Measurements from ENCODE around the gene HSPA14.
A peak's percentile ranks its signal among the peaks of the same experiment; 100 is the strongest.
"Not testable (repeated sequence)": the region's sequence is repeated elsewhere in the genome, so short reads cannot be mapped to it uniquely, and the experiment has no call there.

Gene HSPA14

GRCh38 chr10:14878266-14879123 lies 40.4 kb downstream of the HSPA14 start, which contains the start of gene SUV39H2:
SUV39H2 (plus strand) TSS chr10:14878866; CDS start chr10:14878889, 23 bp downstream.
- DNase-seq (ENCODE audit: low read depth, low spot score) = peak; percentile 87
- H3K4me3 ChIP-seq (ENCODE audit: low read length) = peak within 1 kb of the TSS; percentile 92

GRCh38 chr10:14879124-14879927 lies 41.2 kb downstream of the HSPA14 start:
- peak overlapping the region; percentile 63 for H3K4me3 ChIP-seq (ENCODE audit: low read length)
- no peak for DNase-seq (ENCODE audit: low read depth, low spot score)

DNA sequence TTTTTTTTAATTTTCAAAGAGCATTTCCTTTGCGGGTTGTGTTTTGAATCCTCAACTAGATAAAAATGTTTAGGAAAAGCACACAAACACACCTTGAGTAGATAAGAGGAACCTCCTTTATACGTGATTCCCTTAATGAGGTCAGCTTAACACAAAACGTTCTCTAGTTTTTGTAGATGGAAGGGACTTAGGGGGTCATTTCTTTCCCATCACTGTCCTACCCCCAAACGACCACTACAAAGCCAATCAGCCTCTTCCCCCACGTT lies 41.8 kb downstream of the HSPA14 start:
- peak overlapping the region; percentile 63 for H3K4me3 ChIP-seq (ENCODE audit: low read length)
- no peak for DNase-seq (ENCODE audit: low read depth, low spot score)

DNA sequence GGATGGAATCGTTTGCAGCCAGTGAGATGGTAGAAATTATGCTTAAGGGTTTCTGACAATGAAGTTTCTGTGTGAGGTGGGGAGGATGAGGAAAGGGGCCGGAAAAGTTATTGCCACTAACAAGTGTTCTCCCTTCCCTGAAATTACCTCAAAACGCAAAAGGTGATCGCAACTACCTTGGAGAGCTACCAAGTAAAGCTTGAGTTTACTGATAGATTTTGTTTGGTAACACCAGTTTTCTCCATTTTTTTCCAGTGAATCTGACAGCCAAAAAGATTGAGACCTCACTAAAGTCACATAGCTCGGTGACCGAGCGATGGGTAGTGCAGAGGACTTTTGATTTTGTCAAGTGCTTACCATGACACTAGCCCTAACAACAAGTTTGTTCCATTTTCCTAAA lies 42.1 kb downstream of the HSPA14 start:
- no peak for DNase-seq (ENCODE audit: low read depth, low spot score)

GRCh38 chr10:14884082-14884481 lies 46.0 kb downstream of the HSPA14 start:
- no peak for DNase-seq (ENCODE audit: low read depth, low spot score)
- no peak overlapping the region for H3K4me3 ChIP-seq (ENCODE audit: low read length)

More for the DNA sequence above, 42.1 kb downstream of the HSPA14 start:
- H3K4me3 ChIP-seq (ENCODE audit: low read length) = peak overlapping the region; percentile 63

GRCh38 chr10:14889318-14889717 lies 51.2 kb downstream of the HSPA14 start:
- H3K4me3 ChIP-seq (ENCODE audit: low read length) = no peak overlapping the region
- DNase-seq (ENCODE audit: low read depth, low spot score) = no peak

DNA sequence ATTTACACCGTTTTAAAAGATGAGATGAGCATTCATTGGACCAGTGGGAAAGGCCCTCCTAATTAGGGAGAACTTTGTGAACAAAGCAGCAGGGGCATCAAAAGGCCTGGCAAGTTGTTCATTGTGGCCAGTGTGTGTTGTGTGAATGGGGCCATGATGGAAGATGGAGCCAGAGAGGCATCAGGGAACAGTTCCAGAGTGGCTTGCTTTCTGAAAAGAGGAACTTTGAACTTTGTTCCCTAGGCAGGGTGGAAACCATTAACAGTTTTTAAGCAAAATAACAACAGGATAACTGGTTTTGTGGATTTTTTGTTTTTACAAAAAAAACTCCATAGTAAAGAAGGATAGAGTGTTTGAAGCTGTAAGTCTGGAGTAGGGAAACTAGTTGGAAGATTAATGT lies 53.0 kb downstream of the HSPA14 start:
- no peak overlapping the region for H3K4me3 ChIP-seq (ENCODE audit: low read length)
- no peak for DNase-seq (ENCODE audit: low read depth, low spot score)

- H3K4me3 ChIP-seq (ENCODE audit: low read length) = no peak overlapping the region
- peak; percentile 25 for DNase-seq (ENCODE audit: low read depth, low spot score)
Measured at GRCh38 chr10:14904316-14904732, 66.2 kb downstream of the HSPA14 start.

DNA sequence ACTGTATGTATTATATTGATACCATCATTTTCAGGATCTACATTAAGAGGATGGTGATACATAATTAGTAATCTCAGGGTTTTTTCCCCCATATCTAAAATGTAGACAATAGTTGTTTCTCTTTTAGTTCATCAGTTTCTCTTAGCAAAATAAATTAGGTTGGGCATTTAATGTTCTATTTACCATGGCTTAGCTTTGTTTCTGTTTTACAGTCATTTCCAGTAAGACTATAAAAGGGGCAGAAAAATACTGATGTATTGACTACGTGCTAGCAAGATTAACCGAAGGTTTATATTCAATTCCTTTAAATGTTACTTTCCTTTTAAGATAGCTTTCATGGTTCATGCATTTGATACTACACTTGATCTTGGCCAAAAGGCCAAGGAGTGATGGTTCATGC lies 66.8 kb downstream of the HSPA14 start:
- no peak for DNase-seq (ENCODE audit: low read depth, low spot score)
- no peak overlapping the region for H3K4me3 ChIP-seq (ENCODE audit: low read length)

GRCh38 chr10:14905890-14906289 lies 67.8 kb downstream of the HSPA14 start:
- DNase-seq (ENCODE audit: low read depth, low spot score) = peak; percentile 14
- no peak overlapping the region for H3K4me3 ChIP-seq (ENCODE audit: low read length)

DNA sequence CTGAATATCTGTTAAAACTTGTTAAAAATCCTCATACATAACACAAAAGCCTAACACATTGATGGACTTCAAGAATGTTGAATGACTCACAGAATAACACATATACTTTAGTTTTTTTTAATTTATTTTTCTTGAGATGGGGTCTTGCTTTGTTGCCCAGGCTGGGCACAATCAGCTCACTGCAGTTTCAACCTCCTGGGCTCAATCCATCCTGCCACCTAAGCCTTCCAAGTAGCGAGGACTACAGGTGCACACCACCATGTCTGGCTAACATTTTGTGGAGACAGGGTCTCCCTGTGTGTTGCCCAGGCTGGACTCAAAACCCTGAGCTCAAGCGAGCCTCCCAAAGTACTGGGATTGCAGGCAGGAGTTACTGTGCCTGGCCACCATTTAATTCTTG lies 68.7 kb downstream of the HSPA14 start:
- no peak overlapping the region for H3K4me3 ChIP-seq (ENCODE audit: low read length)
- DNase-seq (ENCODE audit: low read depth, low spot score) = no peak

DNA sequence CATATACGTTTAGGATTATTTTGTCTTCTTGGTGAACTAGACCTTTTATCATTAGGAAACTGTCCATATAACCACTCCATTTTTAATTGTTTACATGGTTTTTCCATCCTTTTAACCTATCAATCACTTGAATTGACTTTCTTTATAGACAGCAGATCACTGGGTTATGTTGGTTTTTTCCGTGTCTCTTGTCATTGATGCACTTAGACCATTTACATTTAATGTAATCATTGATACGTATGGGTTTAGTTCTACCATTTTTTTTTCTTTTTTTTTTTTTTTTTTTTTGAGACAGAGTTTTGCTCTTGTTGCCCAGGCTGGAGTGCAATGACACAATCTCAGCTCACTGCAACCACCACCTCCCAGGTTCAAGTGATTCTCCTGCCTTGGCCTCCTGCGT lies 69.5 kb downstream of the HSPA14 start:
- not testable (repeated sequence) for DNase-seq (ENCODE audit: low read depth, low spot score)

DNA sequence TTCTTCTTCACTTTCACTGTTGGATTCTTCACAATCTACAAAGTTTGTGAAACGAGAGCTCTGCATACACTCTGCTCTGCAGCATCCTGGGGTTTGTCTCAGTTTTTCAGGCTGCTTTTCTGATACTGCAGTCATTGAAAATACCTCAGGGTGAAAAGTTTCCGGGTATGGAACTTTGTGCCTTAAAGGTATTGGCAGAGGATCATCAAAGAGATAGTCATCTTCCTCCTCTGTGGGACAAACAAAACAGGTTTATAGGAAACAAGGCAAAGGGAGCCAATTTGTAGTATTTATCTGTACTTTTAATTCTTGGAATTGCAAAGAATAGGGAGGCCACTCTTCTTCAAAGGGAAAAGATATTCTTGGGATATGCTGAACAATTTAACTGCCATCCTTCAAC lies 71.0 kb downstream of the HSPA14 start:
- no peak for DNase-seq (ENCODE audit: low read depth, low spot score)

More for the DNA sequence above, 69.5 kb downstream of the HSPA14 start:
- H3K4me3 ChIP-seq (ENCODE audit: low read length) = not testable (repeated sequence)

DNA sequence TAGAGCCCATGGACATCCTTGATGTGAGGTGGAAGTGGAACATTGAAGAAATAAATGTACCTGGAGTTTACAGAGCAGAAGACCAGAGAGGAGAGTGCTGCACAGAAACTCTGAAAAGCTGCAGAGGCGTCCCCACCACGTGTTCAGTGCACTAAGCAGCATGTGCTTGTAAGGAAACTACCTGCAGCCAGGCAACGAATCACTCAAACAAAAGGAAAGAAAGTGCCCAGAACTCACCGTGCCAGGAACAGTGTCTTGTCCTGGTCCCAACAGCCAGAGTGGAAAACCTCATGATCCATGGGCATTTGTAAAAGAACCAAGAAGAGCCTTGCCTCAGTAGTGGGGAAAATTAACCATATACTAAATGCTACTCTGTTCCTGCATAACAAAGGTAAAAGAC lies 72.8 kb downstream of the HSPA14 start:
- no peak for DNase-seq (ENCODE audit: low read depth, low spot score)
- H3K4me3 ChIP-seq (ENCODE audit: low read length) = no peak overlapping the region

More for the DNA sequence above, 71.0 kb downstream of the HSPA14 start:
- H3K4me3 ChIP-seq (ENCODE audit: low read length) = no peak overlapping the region

GRCh38 chr10:14911801-14912200 lies 73.7 kb downstream of the HSPA14 start:
- no peak overlapping the region for H3K4me3 ChIP-seq (ENCODE audit: low read length)

DNA sequence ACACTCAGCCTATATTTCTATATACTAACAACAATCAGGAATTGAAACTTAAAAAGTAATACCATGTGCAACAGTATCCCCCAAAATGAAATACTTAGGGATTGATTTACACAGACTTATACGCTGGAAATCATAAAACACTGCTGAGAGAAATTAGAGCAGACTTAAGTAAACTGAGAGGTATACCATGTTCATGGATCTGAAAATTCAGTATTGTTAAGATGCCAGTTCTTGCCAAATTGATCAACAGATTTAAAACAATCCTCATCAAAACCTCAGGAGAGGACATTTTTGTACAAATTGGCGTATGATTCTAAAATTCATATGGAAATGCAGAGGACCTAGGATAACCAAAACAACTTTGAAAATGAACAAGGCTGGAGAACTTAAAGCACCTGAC lies 78.5 kb downstream of the HSPA14 start:
- no peak for DNase-seq (ENCODE audit: low read depth, low spot score)
- H3K4me3 ChIP-seq (ENCODE audit: low read length) = no peak overlapping the region

More at GRCh38 chr10:14911801-14912200, 73.7 kb downstream of the HSPA14 start:
- DNase-seq (ENCODE audit: low read depth, low spot score) = no peak

GRCh38 chr10:14917827-14918226 lies 79.7 kb downstream of the HSPA14 start:
- H3K4me3 ChIP-seq (ENCODE audit: low read length) = no peak overlapping the region
- DNase-seq (ENCODE audit: low read depth, low spot score) = no peak

DNA sequence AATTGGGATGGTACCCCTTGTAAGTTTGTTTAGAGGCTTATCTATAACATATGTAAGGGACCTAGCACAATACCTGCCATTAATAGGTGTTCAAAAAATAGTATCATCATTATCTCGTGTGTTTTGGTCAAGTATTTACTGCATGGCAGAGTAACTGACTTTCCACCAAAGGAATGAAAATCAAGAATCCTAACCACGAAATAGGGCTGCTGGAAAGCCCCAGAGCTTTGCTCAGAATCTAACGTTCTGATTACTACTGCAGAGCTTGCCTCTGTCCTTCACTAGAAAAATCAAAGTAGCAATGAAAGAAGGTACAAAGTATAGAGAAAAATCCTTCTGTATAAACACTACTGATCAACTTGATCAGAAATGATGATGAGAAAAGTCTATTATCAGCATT lies 80.9 kb downstream of the HSPA14 start:
- no peak overlapping the region for H3K4me3 ChIP-seq (ENCODE audit: low read length)
- no peak for DNase-seq (ENCODE audit: low read depth, low spot score)
